ENCODE results near the gene CRYGC.

CRYGC gene, protein sequence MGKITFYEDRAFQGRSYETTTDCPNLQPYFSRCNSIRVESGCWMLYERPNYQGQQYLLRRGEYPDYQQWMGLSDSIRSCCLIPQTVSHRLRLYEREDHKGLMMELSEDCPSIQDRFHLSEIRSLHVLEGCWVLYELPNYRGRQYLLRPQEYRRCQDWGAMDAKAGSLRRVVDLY

DNA sequence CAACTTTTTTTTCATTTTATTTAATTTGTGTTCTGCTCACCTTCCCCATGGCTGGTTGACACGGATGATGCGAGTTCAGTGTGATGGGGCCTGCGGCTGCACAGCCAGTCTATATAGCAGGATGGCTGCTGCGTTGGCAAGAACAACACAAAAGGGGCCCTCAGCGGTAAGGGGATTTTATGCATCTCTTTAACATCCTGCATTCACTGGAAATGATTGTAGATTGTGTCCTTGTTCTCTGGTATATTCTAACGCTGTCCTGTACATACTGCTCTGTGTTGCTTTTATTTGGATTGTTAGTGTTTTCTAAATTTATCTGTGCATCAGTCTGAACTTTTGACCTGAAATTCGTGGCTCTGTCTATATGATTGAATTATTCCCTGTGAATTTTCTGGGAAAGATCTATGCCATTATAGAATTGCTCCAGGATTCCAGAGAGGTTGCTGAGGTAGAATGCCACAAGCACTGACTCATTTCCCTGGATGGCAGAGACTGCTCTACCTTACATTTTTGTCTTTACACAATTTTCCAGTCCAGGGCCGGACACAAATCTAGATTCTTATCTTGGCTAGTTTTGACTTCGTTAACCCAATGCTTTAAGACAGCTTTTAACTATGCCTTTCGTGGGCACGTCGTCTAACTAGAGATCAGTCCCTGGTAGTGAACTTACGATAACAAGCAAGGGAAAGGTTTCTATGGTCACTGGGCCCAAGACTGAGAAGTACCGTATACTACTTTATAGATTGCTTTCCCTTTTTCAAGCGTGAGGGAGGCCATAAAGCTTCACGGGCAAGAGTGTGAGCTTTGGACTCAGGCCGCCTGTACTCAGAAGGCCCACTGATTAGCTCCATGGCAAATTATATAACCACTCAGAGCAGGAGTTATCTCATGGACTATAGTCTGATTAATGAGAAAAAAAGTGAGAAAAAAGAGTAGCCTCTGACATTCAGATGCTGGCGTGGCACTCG is at the start of gene CRYGC:
Gene CRYGC (minus strand): TSS at position 85 of the 968 bp plus-strand sequence. CDS start 36 bp downstream, at position 49.
- Histone ChIP-seq H3K27me3 (ENCODE audit: control insufficient read depth, insufficient read depth, low read length) (no peaks in the 10 kb centered on the region), H3K27ac (ENCODE audit: low read depth, low read length) (no peak within 1 kb of the TSS), H3K9ac (ENCODE audit: low read length) (no peak within 1 kb of the TSS), H3K4me1 (ENCODE audit: control insufficient read depth, insufficient read depth, low read length) (no peaks in the 10 kb centered on the region), H3K4me3 (ENCODE audit: low read depth, low read length) (no peak within 1 kb of the TSS), H3K9me3 (ENCODE audit: control insufficient read depth, insufficient read depth, low read depth, low read length) (no peaks in the 10 kb centered on the region), H3K36me3 (ENCODE audit: control insufficient read depth, insufficient read depth, low read length) (no peaks in the 10 kb centered on the region)

DNA sequence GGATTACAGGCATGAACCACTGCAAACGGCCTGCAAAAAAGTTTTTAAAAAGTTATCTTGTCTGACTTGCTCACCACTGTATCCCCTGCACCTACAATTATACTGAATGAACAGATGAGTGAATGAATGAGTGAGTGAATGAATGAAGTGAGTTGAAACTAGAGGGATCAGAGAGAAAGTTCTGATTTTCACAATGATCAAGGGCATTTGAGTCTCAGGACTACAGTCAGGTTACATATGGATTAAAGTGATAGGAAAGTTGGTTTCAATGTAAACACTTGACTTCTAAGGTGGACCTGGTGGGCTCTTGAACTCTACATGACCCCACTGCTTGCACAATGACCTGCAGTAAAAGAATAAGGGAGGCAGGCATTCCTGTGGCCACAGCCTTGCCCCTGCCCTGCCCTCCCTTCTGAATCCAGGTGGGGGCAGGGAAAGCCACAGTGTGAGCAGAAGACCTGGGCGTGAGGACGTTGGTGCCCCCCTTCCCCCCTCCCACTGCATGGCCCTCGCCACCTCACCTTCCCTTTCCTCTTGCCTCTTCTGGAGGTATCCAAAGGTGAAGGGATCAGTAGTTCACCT is 49.5 kb upstream of the CRYGC start:
- Histone ChIP-seq H3K36me3 (ENCODE audit: control insufficient read depth, insufficient read depth, low read length) (no peaks in the 10 kb centered on the region), H3K4me3 (ENCODE audit: low read depth, low read length) (no peak overlapping the region), H3K9me3 (ENCODE audit: control insufficient read depth, insufficient read depth, low read depth, low read length) (no peaks in the 10 kb centered on the region), H3K27me3 (ENCODE audit: control insufficient read depth, insufficient read depth, low read length) (no peaks in the 10 kb centered on the region), H3K27ac (ENCODE audit: low read depth, low read length) (no peak overlapping the region), H3K4me1 (ENCODE audit: control insufficient read depth, insufficient read depth, low read length) (peaks cover 7% of the 10 kb centered on the region), H3K9ac (ENCODE audit: low read length) (no peak overlapping the region)

DNA sequence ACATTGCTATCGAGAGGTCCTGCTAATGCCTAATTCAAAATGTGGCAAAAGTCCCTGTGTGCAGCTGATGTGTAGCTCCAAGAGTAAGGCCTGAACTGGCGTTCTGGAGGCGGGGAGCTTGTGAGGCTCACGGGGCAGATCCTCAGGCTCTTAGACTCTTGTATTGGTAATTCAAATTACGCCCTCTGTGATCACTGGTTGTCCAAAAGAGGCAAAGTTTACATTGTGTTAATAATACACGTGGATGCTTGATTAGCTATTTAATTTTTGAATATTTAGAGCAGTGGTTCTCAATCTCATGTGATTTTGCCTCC is 46.2 kb upstream of the CRYGC start:
- Histone ChIP-seq H3K27ac (ENCODE audit: low read depth, low read length) (no peak overlapping the region), H3K9me3 (ENCODE audit: control insufficient read depth, insufficient read depth, low read depth, low read length) (no peaks in the 10 kb centered on the region), H3K4me1 (ENCODE audit: control insufficient read depth, insufficient read depth, low read length) (no peaks in the 10 kb centered on the region), H3K36me3 (ENCODE audit: control insufficient read depth, insufficient read depth, low read length) (no peaks in the 10 kb centered on the region), H3K9ac (ENCODE audit: low read length) (no peak overlapping the region), H3K27me3 (ENCODE audit: control insufficient read depth, insufficient read depth, low read length) (no peaks in the 10 kb centered on the region), H3K4me3 (ENCODE audit: low read depth, low read length) (no peak overlapping the region)

DNA sequence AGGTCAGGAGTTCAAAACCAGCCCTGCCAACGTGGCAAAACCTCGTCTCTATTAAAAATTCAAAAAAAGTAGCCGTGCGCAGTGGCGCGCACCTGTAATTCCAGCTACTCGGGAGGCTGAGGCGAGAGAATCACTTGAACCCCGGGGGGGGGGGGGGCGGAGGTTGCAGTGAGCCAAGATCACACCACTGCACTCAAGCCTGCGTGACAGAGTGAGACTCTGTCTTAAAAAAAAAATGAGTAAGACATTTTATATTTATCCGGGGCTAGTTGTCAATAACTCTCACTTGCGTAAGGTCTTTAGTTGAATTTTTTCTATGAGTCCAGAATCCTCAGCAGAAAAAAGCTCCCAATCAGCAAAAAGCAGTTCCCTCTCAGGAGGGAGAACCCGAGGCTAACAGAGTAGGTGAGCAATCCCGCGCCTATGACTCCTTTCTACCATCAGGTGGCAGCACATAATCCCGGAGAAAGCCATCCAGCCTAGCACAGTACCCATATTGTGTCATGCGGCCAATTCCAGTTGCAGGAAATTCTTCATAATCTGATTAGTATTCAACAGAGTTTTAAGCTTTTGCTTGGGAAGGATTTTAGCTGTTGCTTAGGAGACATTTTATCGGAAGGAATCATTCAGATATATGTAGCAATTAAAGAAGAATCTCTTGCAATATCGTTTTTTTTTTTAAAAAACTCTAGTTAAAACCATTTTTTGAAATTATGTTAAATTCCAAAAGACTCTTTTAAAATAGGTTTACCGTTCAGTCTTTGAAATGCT is 45.6 kb upstream of the CRYGC start:
- Histone ChIP-seq H3K27ac (ENCODE audit: low read depth, low read length) (no peak overlapping the region), H3K36me3 (ENCODE audit: control insufficient read depth, insufficient read depth, low read length) (no peaks in the 10 kb centered on the region), H3K4me3 (ENCODE audit: low read depth, low read length) (no peak overlapping the region), H3K9me3 (ENCODE audit: control insufficient read depth, insufficient read depth, low read depth, low read length) (no peaks in the 10 kb centered on the region), H3K27me3 (ENCODE audit: control insufficient read depth, insufficient read depth, low read length) (no peaks in the 10 kb centered on the region), H3K4me1 (ENCODE audit: control insufficient read depth, insufficient read depth, low read length) (no peaks in the 10 kb centered on the region), H3K9ac (ENCODE audit: low read length) (no peak overlapping the region)

DNA sequence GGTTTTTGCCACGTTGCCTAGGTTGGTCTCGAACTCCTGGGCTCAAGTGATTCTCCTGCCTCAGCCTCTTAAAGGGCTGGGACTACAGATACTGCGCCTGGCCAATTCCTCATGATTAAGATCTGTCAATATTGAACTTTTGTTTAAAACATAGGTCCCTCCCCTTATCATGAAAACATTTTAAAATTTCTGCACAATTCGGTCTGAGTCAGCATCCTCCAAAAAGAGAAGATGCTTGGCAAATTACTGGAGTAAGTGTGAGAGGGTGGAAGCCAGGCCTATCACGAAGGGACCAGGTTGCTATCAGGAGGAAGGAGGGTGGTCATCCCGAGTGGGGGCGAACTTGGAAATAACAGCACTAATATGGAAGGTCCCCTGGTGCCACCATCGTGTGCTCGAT is 44.5 kb upstream of the CRYGC start:
- H3K4me3 ChIP-seq (ENCODE audit: low read depth, low read length) = no peak overlapping the region
- H3K9ac ChIP-seq (ENCODE audit: low read length) = no peak overlapping the region
- no peaks in the 10 kb centered on the region for H3K4me1 ChIP-seq (ENCODE audit: control insufficient read depth, insufficient read depth, low read length)
- no peaks in the 10 kb centered on the region for H3K27me3 ChIP-seq (ENCODE audit: control insufficient read depth, insufficient read depth, low read length)
- H3K36me3 ChIP-seq (ENCODE audit: control insufficient read depth, insufficient read depth, low read length) = no peaks in the 10 kb centered on the region
- no peaks in the 10 kb centered on the region for H3K9me3 ChIP-seq (ENCODE audit: control insufficient read depth, insufficient read depth, low read depth, low read length)
- H3K27ac ChIP-seq (ENCODE audit: low read depth, low read length) = no peak overlapping the region

GRCh38 chr2:208172125-208172524 is 42.5 kb upstream of the CRYGC start:
- Histone ChIP-seq H3K36me3 (ENCODE audit: control insufficient read depth, insufficient read depth, low read length) (no peaks in the 10 kb centered on the region), H3K4me1 (ENCODE audit: control insufficient read depth, insufficient read depth, low read length) (no peaks in the 10 kb centered on the region), H3K4me3 (ENCODE audit: low read depth, low read length) (no peak overlapping the region), H3K9ac (ENCODE audit: low read length) (no peak overlapping the region), H3K27me3 (ENCODE audit: control insufficient read depth, insufficient read depth, low read length) (no peaks in the 10 kb centered on the region), H3K27ac (ENCODE audit: low read depth, low read length) (no peak overlapping the region), H3K9me3 (ENCODE audit: control insufficient read depth, insufficient read depth, low read depth, low read length) (no peaks in the 10 kb centered on the region)

- no peaks in the 10 kb centered on the region for H3K27me3 ChIP-seq (ENCODE audit: control insufficient read depth, insufficient read depth, low read length)
Observed at GRCh38 chr2:208164951-208165755, 35.5 kb upstream of the CRYGC start.

DNA sequence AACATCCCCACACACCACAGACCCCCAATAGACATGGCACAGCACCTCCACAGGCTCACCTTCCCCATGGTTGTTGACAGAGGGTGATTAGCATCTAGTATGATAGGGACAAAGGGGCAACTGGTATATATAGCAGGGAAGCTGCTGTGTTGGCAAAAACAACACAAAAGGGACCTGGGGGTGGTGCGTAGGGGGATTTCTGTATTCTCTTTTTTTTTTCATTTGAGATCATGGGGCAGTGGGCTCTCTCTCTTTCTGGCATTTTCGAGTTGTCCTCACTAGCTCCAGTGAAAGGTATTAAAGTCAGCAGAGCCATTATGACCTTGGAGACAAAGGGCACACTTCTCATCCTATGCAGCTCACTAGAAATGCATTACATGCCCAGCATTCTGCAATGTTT is 33.9 kb upstream of the CRYGC start, which contains the start of gene CRYGA:
Gene CRYGA (minus strand): TSS at position 101 of the 400 bp plus-strand sequence. CDS start 33 bp downstream, at position 68.
- Histone ChIP-seq H3K27me3 (ENCODE audit: control insufficient read depth, insufficient read depth, low read length) (no peaks in the 10 kb centered on the region), H3K9ac (ENCODE audit: low read length) (no peak within 1 kb of the TSS), H3K36me3 (ENCODE audit: control insufficient read depth, insufficient read depth, low read length) (no peaks in the 10 kb centered on the region)

More at GRCh38 chr2:208164951-208165755, 35.5 kb upstream of the CRYGC start:
- H3K36me3 ChIP-seq (ENCODE audit: control insufficient read depth, insufficient read depth, low read length) = no peaks in the 10 kb centered on the region
- H3K4me3 ChIP-seq (ENCODE audit: low read depth, low read length) = no peak overlapping the region
- H3K9me3 ChIP-seq (ENCODE audit: control insufficient read depth, insufficient read depth, low read depth, low read length) = no peaks in the 10 kb centered on the region
- H3K9ac ChIP-seq (ENCODE audit: low read length) = no peak overlapping the region
- no peak overlapping the region for H3K27ac ChIP-seq (ENCODE audit: low read depth, low read length)
- 0 out of 2 replicates have a peak, but pooled peaks cover 3% of the 10 kb centered on the region for H3K4me1 ChIP-seq (ENCODE audit: control insufficient read depth, insufficient read depth, low read length)

DNA sequence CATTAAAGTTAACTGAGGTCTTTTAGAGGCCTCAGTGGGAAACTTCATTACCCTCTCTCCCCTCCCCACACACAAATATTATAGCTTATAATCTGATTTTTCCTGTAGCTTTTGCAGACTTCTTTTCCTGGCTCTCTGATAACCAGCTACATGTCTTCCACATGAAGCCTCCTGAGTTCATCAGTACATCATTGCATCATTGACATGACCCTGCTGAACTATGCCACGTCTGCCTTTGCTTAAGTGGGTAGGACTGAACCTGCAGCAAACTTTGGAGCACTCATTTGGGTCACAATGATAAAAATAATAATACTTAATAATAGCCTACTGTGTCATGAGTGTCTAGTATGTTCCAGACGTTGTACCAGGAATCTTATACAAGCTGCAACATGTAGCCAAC is 26.8 kb upstream of the CRYGC start:
- Histone ChIP-seq H3K27me3 (ENCODE audit: control insufficient read depth, insufficient read depth, low read length) (no peaks in the 10 kb centered on the region), H3K27ac (ENCODE audit: low read depth, low read length) (no peak overlapping the region), H3K9ac (ENCODE audit: low read length) (no peak overlapping the region), H3K36me3 (ENCODE audit: control insufficient read depth, insufficient read depth, low read length) (no peaks in the 10 kb centered on the region), H3K4me1 (ENCODE audit: control insufficient read depth, insufficient read depth, low read length) (no peaks in the 10 kb centered on the region), H3K4me3 (ENCODE audit: low read depth, low read length) (no peak overlapping the region), H3K9me3 (ENCODE audit: control insufficient read depth, insufficient read depth, low read depth, low read length) (peaks cover 5% of the 10 kb centered on the region; the same call in 1 of the 2 replicates)

More for the DNA sequence above, 33.9 kb upstream of the CRYGC start, which contains the start of gene CRYGA:
- no peak within 1 kb of the TSS for H3K27ac ChIP-seq (ENCODE audit: low read depth, low read length)
- H3K9me3 ChIP-seq (ENCODE audit: control insufficient read depth, insufficient read depth, low read depth, low read length) = no peaks in the 10 kb centered on the region
- H3K4me3 ChIP-seq (ENCODE audit: low read depth, low read length) = no peak within 1 kb of the TSS
- H3K4me1 ChIP-seq (ENCODE audit: control insufficient read depth, insufficient read depth, low read length) = 0 out of 2 replicates have a peak, but pooled peaks cover 3% of the 10 kb centered on the region

DNA sequence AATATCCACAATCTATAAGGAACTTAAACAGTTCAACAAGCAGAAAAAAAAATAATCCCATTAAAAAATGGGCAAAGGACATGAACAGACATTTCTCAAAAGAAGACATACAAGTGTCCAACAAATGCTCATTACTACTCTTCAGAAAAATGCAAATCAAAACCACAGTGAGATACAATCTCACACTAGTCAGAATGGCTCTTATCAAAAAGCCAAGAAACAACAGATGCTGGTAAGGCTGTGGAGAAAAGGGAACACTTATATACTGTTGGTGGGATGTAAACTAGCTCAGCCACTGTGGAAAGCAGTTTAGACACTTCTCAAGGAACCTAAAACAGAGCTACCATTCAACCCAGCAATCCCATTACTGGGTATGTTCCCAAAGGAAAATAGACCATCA is 23.5 kb upstream of the CRYGC start:
- Histone ChIP-seq H3K36me3 (ENCODE audit: control insufficient read depth, insufficient read depth, low read length) (no peaks in the 10 kb centered on the region), H3K9ac (ENCODE audit: low read length) (no peak overlapping the region), H3K4me3 (ENCODE audit: low read depth, low read length) (no peak overlapping the region), H3K27me3 (ENCODE audit: control insufficient read depth, insufficient read depth, low read length) (no peaks in the 10 kb centered on the region), H3K4me1 (ENCODE audit: control insufficient read depth, insufficient read depth, low read length) (no peaks in the 10 kb centered on the region), H3K9me3 (ENCODE audit: control insufficient read depth, insufficient read depth, low read depth, low read length) (peaks cover 12% of the 10 kb centered on the region; the same call in 1 of the 2 replicates), H3K27ac (ENCODE audit: low read depth, low read length) (no peak overlapping the region)

All from HUES6 (cell line).